H9 (cell line): Measurements from ENCODE around the gene CYB5R2. TPM values are rescaled to one million over a fixed set of nuclear protein-coding genes. Genes with fewer than 3 reads are reported as not detected.

ENCODE experiments used
- DNase-seq: peaks from one replicate; pipeline ENCODE4 v3.0.0-alpha.2; 2017
- H2AFZ ChIP-seq: one replicate; pipeline ENCODE4 v1.6.1; 2013; ENCODE audit warnings: mild to moderate bottlenecking, low read length, control low read depth, moderate library complexity
- H2AK5ac ChIP-seq: 2 replicates; pipeline ENCODE4 v1.6.1; 2013; ENCODE audit warnings: low read length, control low read depth, mixed read lengths; ENCODE audit not compliant: insufficient read length
- H2BK120ac ChIP-seq: one replicate; pipeline ENCODE4 v1.6.1; 2013; ENCODE audit warnings: low read depth, mild to moderate bottlenecking, low read length, control low read depth, inconsistent platforms; ENCODE audit not compliant: poor library complexity, severe bottlenecking
- H2BK12ac ChIP-seq: 2 replicates; pipeline ENCODE4 v1.6.1; 2013; ENCODE audit warnings: low read length, control low read depth, mixed read lengths, low read depth; ENCODE audit not compliant: insufficient read length
- H2BK15ac ChIP-seq: 2 replicates; pipeline ENCODE4 v1.6.1; 2013; ENCODE audit warnings: low read depth, low read length, control low read depth
- H2BK20ac ChIP-seq: one replicate; pipeline ENCODE4 v1.6.1; 2013; ENCODE audit warnings: low read depth, mild to moderate bottlenecking, low read length, control low read depth, inconsistent platforms; ENCODE audit not compliant: poor library complexity, severe bottlenecking
- H2BK5ac ChIP-seq: 2 replicates; pipeline ENCODE4 v1.6.1; 2013; ENCODE audit warnings: low read length, control low read depth, mixed read lengths; ENCODE audit not compliant: insufficient read length
- H3K14ac ChIP-seq: 2 replicates; pipeline ENCODE4 v1.6.1; 2013; ENCODE audit warnings: low read length, control low read depth; ENCODE audit not compliant: insufficient read depth
- H3K18ac ChIP-seq: 2 replicates; pipeline ENCODE4 v1.6.1; 2013; ENCODE audit warnings: low read depth, mild to moderate bottlenecking, mixed read lengths, low read length, control low read depth; ENCODE audit not compliant: insufficient read length
- H3K23ac ChIP-seq: 2 replicates; pipeline ENCODE4 v1.6.1; 2013; ENCODE audit warnings: low read length, control low read depth, mixed read lengths, low read depth; ENCODE audit not compliant: insufficient read length
- H3K23me2 ChIP-seq: 2 replicates; pipeline ENCODE4 v1.6.1; 2013; ENCODE audit warnings: low read depth, mild to moderate bottlenecking, mixed read lengths, low read length, control low read depth; ENCODE audit not compliant: insufficient read length, poor library complexity, severe bottlenecking
- H3K27ac ChIP-seq: 2 replicates; pipeline ENCODE4 v1.5.1; 2013; ENCODE audit warnings: low read length, control low read depth, mixed read lengths, low read depth; ENCODE audit not compliant: insufficient read length
- H3K27me3 ChIP-seq: 2 replicates; pipeline ENCODE4 v1.6.1; 2013; ENCODE audit warnings: low read length, control low read depth, inconsistent platforms; ENCODE audit not compliant: insufficient read depth
- H3K4ac ChIP-seq: 2 replicates; pipeline ENCODE4 v1.6.1; 2013; ENCODE audit warnings: low read depth, mild to moderate bottlenecking, control low read depth, inconsistent platforms, low read length, moderate library complexity
- H3K4me1 ChIP-seq: 2 replicates; pipeline ENCODE4 v1.6.1; 2013; ENCODE audit warnings: low read length, control low read depth, inconsistent platforms; ENCODE audit not compliant: insufficient read depth
- H3K4me2 ChIP-seq: 2 replicates; pipeline ENCODE4 v1.6.1; 2013; ENCODE audit warnings: low read length, control low read depth, mixed read lengths; ENCODE audit not compliant: insufficient read length, insufficient read depth
- H3K56ac ChIP-seq: 2 replicates; pipeline ENCODE4 v1.6.1; 2013; ENCODE audit warnings: low read depth, mild to moderate bottlenecking, mixed read lengths, low read length, control low read depth; ENCODE audit not compliant: insufficient read length
- H3K79me1 ChIP-seq: 2 replicates; pipeline ENCODE4 v1.6.1; 2013; ENCODE audit warnings: low read depth, mild to moderate bottlenecking, moderate library complexity, low read length, control low read depth, inconsistent platforms; ENCODE audit not compliant: insufficient read depth, poor library complexity, severe bottlenecking
- H3K79me2 ChIP-seq: 2 replicates; pipeline ENCODE4 v1.6.1; 2013; ENCODE audit warnings: low read length, control low read depth, inconsistent platforms; ENCODE audit not compliant: insufficient read depth
- H3K9ac ChIP-seq: 2 replicates; pipeline ENCODE4 v1.6.1; 2013; ENCODE audit warnings: low read length, control low read depth, mixed read lengths; ENCODE audit not compliant: insufficient read length; ENCODE audit errors: extremely low read depth
- H3K9me3 ChIP-seq: one replicate; pipeline ENCODE4 v1.6.1; 2013; ENCODE audit warnings: low read depth, low read length, inconsistent platforms; ENCODE audit not compliant: control insufficient read depth
- H3T11ph ChIP-seq: one replicate; pipeline ENCODE4 v1.6.1; 2013; ENCODE audit warnings: mild to moderate bottlenecking, low read length, control low read depth, inconsistent platforms
- H4K20me1 ChIP-seq: one replicate; pipeline ENCODE4 v1.6.1; 2013; ENCODE audit not compliant: control insufficient read depth, insufficient read length, insufficient read depth
- H4K5ac ChIP-seq: 2 replicates; pipeline ENCODE4 v1.6.1; 2013; ENCODE audit warnings: low read depth, mild to moderate bottlenecking, mixed read lengths, low read length, control low read depth; ENCODE audit not compliant: insufficient read length
- H4K8ac ChIP-seq: replicated peaks from 2 replicates; pipeline ENCODE4 v1.6.1; 2013; ENCODE audit warnings: low read length, control low read depth, mixed read lengths, low read depth; ENCODE audit not compliant: insufficient read length
- H4K91ac ChIP-seq: 2 replicates; pipeline ENCODE4 v1.6.1; 2013; ENCODE audit warnings: low read depth, mild to moderate bottlenecking, moderate library complexity, mixed read lengths, low read length, control low read depth; ENCODE audit not compliant: insufficient read length
- H3K27ac Mint-ChIP-seq, 3 experiments: 2 replicates in 2 of 3; 3 replicates in 1 of 3; pipeline ENCODE4 v1.8.0; 2020 to 2021; ENCODE audit warnings: mixed read lengths in 3 of 3, mild to moderate bottlenecking in 1 of 3, moderate library complexity in 1 of 3
- H3K27me3 Mint-ChIP-seq: 2 replicates; pipeline ENCODE4 v1.8.0; 2021; ENCODE audit warnings: low read depth, mild to moderate bottlenecking, moderate library complexity, mixed read lengths
- H3K36me3 Mint-ChIP-seq, 3 experiments: 2 replicates in 2 of 3; 3 replicates in 1 of 3; pipeline ENCODE4 v1.8.0; 2020 to 2021; ENCODE audit warnings: low read depth in 3 of 3, mixed read lengths in 3 of 3; ENCODE audit not compliant: insufficient read depth in 1 of 3
- H3K4me1 Mint-ChIP-seq, 2 experiments: 2 replicates each; pipeline ENCODE4 v1.8.0; 2020; ENCODE audit warnings: mixed read lengths in 2 of 2
- H3K4me3 Mint-ChIP-seq, 2 experiments: 2 replicates in 1 of 2; 3 replicates in 1 of 2; pipeline ENCODE4 v1.8.0; 2020 to 2021; ENCODE audit warnings: mild to moderate bottlenecking in 2 of 2, mixed read lengths in 2 of 2, moderate library complexity in 1 of 2
- H3K9me3 Mint-ChIP-seq, 2 experiments: 2 replicates in 1 of 2; 3 replicates in 1 of 2; pipeline ENCODE4 v1.8.0; 2020; ENCODE audit warnings: mild to moderate bottlenecking in 2 of 2, mixed read lengths in 2 of 2, moderate library complexity in 1 of 2
- WGBS: extraction: QIAGEN DNeasy Blood & Tissue Kit; methylation state at CpG from one replicate; pipeline ENCODE4 v1.1.7; 2013; ENCODE audit warnings: missing lambda C conversion rate, low lambda C conversion rate, mixed read lengths; ENCODE audit not compliant: insufficient read length; ENCODE audit errors: extremely low coverage; 5-methylcytosine and 5-hydroxymethylcytosine counted together
- total RNA-seq: library from RNA; stranded (reverse); gene quantifications from 2 replicates; pipeline ENCODE4 v1.2.1, GENCODE V29; 2021
- TF ChIP-seq, protein P1 (sequence below): fragments of 200-600 bp; sonication (generic); conservative IDR thresholded peaks from 3 replicates; pipeline ENCODE4 v1.8.0; 2021; ENCODE audit warnings: antibody characterized with exemption, mild to moderate bottlenecking

The CYB5R2 gene
- total RNA-seq, 1 experiment from 2014 or later, result 44.5 TPM

DNA sequence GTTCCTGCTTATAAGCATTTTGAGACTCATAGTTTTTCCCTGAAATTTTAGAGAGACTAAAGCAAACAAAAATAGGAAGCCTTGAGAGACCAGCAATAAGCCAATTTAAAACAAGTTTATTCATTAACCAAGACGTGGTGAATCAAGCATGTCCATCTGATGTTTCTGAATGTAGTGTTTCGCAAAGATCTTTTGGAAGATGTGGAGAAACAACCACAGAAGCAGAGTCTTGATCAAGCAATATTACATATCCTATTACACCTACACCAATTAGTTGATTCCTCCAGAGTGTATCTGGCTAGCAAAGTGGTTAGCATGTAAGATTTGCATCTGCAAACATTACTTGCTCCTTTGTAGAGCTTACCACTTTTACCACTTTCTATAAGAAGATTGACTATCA, 33.1 kb upstream of the CYB5R2 start, which contains the start of gene OVCH2:
OVCH2 (minus strand) TSS at position 101 of the 400 bp plus-strand sequence; CDS start at position 18, 83 bp downstream.
- H3K79me2 ChIP-seq, result no peaks in the 10 kb centered on the region
- H2BK5ac ChIP-seq, result no peak within 1 kb of the TSS
- DNase-seq, result no peak
- no peaks in the 10 kb centered on the region for H3K9me3 Mint-ChIP-seq
- no peaks in the 10 kb centered on the region for H3K9me3 ChIP-seq
- H3K27ac Mint-ChIP-seq, result no peak within 1 kb of the TSS
- H3K23ac ChIP-seq, result no peak within 1 kb of the TSS
- H3K36me3 Mint-ChIP-seq, result no peaks in the 10 kb centered on the region
- H3K4ac ChIP-seq, result no peak within 1 kb of the TSS
- peaks cover 9% of the 10 kb centered on the region for H3K27me3 Mint-ChIP-seq
- H3K27me3 ChIP-seq, result no peaks in the 10 kb centered on the region
- H4K8ac ChIP-seq, result no peak within 1 kb of the TSS
- H2BK120ac ChIP-seq, result no peak within 1 kb of the TSS
- no peak within 1 kb of the TSS for H2BK12ac ChIP-seq
- no peak within 1 kb of the TSS for H2AK5ac ChIP-seq
- no peaks in the 10 kb centered on the region for H3K23me2 ChIP-seq
- no peak within 1 kb of the TSS for H4K91ac ChIP-seq
- no peak within 1 kb of the TSS for H3K27ac ChIP-seq
- H4K5ac ChIP-seq, result no peak within 1 kb of the TSS
- no peak within 1 kb of the TSS for H3K4me2 ChIP-seq
- no peak within 1 kb of the TSS for H3T11ph ChIP-seq
- no peak within 1 kb of the TSS for H2AFZ ChIP-seq
- H3K4me1 Mint-ChIP-seq, result no peaks in the 10 kb centered on the region
- H3K4me1 ChIP-seq, result no peaks in the 10 kb centered on the region
- H3K18ac ChIP-seq, result no peak within 1 kb of the TSS
- H4K20me1 ChIP-seq, result no peaks in the 10 kb centered on the region
- no peak within 1 kb of the TSS for H2BK15ac ChIP-seq
- H3K4me3 Mint-ChIP-seq, result no peak within 1 kb of the TSS
- no peak within 1 kb of the TSS for H3K9ac ChIP-seq
- no peak within 1 kb of the TSS for H3K14ac ChIP-seq
- no CpG with 5 or more reads among the region's 2 CpGs for WGBS
- H3K56ac ChIP-seq, result no peak within 1 kb of the TSS
- TF ChIP-seq, protein P1, sequence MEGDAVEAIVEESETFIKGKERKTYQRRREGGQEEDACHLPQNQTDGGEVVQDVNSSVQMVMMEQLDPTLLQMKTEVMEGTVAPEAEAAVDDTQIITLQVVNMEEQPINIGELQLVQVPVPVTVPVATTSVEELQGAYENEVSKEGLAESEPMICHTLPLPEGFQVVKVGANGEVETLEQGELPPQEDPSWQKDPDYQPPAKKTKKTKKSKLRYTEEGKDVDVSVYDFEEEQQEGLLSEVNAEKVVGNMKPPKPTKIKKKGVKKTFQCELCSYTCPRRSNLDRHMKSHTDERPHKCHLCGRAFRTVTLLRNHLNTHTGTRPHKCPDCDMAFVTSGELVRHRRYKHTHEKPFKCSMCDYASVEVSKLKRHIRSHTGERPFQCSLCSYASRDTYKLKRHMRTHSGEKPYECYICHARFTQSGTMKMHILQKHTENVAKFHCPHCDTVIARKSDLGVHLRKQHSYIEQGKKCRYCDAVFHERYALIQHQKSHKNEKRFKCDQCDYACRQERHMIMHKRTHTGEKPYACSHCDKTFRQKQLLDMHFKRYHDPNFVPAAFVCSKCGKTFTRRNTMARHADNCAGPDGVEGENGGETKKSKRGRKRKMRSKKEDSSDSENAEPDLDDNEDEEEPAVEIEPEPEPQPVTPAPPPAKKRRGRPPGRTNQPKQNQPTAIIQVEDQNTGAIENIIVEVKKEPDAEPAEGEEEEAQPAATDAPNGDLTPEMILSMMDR, result no peak
- no peaks in the 10 kb centered on the region for H3K79me1 ChIP-seq
- H2BK20ac ChIP-seq, result no peak within 1 kb of the TSS
